GM12872 (cell line): ENCODE results near the gene SLC22A13.

ENCODE experiments used
- TF ChIP-seq, protein P1 (sequence below): IDR thresholded peaks from 3 replicates; pipeline ENCODE4 v1.5.1; 2011; ENCODE audit warnings: low read depth, mild to moderate bottlenecking, low read length, moderate library complexity; ENCODE audit not compliant: insufficient read depth

The SLC22A13 gene, protein sequence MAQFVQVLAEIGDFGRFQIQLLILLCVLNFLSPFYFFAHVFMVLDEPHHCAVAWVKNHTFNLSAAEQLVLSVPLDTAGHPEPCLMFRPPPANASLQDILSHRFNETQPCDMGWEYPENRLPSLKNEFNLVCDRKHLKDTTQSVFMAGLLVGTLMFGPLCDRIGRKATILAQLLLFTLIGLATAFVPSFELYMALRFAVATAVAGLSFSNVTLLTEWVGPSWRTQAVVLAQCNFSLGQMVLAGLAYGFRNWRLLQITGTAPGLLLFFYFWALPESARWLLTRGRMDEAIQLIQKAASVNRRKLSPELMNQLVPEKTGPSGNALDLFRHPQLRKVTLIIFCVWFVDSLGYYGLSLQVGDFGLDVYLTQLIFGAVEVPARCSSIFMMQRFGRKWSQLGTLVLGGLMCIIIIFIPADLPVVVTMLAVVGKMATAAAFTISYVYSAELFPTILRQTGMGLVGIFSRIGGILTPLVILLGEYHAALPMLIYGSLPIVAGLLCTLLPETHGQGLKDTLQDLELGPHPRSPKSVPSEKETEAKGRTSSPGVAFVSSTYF

DNA sequence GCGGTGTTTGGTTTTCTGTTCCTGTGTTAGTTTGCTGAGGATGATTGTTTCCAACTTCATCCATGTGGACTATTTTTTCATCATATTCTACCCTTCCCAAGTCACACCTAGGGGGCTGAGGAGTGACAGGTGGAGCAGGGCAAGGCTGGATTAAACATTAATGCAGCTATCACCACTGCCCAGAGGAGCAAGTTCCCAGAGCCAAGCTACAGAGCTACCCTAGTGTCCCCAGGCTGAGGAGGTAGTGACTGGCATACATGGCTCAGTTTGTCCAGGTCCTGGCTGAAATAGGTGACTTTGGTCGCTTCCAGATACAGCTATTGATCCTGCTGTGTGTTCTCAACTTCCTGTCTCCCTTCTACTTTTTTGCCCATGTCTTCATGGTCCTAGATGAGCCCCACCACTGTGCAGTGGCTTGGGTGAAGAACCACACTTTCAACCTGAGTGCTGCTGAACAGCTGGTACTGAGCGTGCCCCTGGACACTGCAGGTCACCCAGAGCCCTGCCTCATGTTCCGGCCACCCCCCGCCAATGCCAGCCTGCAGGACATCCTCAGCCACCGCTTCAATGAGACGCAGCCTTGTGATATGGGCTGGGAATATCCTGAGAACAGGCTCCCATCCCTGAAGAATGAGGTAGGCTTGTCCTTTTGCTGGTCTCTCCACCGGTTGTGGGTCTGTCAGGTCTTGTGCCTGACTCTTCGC lies at the start of gene SLC22A13:
Gene SLC22A13 (plus strand): TSS at position 209 of the 704 bp plus-strand sequence. CDS start 49 bp downstream, at position 258.
- TF ChIP-seq, protein P1, sequence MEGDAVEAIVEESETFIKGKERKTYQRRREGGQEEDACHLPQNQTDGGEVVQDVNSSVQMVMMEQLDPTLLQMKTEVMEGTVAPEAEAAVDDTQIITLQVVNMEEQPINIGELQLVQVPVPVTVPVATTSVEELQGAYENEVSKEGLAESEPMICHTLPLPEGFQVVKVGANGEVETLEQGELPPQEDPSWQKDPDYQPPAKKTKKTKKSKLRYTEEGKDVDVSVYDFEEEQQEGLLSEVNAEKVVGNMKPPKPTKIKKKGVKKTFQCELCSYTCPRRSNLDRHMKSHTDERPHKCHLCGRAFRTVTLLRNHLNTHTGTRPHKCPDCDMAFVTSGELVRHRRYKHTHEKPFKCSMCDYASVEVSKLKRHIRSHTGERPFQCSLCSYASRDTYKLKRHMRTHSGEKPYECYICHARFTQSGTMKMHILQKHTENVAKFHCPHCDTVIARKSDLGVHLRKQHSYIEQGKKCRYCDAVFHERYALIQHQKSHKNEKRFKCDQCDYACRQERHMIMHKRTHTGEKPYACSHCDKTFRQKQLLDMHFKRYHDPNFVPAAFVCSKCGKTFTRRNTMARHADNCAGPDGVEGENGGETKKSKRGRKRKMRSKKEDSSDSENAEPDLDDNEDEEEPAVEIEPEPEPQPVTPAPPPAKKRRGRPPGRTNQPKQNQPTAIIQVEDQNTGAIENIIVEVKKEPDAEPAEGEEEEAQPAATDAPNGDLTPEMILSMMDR = no peak

DNA sequence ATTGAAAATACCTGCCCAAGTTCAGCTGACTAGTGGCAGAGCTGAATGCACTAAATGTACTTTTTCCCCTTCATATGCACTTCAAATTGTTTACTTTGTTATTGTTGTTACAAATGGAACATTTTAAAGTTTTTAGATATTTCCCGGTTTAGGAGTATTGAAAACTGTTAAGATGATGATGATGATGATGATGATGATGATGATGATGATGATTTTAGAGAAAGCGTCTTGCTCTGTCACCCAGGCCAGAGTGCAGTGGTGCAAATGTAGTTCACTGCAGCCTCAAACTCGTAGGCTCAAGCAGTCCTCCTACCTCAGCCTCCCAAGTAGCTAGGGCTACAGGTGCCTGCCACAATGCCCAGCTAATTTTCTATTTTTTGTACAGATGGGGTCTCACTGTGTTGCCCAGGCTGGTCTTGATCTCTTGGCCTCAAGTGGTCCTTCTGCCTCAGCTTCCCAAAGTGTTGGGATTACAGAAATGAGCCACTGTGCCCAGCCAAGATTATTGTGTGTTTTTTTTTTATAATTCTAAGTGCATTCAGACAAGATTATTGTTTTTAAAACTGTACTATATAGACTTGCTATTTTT lies 45.9 kb upstream of the SLC22A13 start:
- TF ChIP-seq, protein P1 = no peak

DNA sequence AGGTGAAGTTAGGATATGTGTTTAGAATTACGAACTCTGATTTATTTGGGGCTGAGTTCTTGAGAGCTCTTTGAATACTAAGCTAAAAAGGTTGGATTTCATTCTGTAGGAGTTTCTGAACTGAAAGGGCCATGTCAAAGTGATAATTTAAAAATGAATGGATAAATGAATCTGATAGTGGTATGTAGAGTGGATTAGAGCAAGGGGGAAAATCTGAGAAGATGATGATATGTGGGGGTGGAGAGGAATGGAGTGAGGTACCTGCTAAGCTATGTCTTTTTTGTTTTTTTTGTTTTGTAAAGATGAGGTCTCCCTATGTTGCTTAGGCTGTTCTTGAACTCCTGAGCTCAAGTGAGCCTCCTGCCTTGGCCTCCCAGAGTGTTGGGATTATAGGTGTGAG lies 44.6 kb upstream of the SLC22A13 start:
- TF ChIP-seq, protein P1 = no peak

DNA sequence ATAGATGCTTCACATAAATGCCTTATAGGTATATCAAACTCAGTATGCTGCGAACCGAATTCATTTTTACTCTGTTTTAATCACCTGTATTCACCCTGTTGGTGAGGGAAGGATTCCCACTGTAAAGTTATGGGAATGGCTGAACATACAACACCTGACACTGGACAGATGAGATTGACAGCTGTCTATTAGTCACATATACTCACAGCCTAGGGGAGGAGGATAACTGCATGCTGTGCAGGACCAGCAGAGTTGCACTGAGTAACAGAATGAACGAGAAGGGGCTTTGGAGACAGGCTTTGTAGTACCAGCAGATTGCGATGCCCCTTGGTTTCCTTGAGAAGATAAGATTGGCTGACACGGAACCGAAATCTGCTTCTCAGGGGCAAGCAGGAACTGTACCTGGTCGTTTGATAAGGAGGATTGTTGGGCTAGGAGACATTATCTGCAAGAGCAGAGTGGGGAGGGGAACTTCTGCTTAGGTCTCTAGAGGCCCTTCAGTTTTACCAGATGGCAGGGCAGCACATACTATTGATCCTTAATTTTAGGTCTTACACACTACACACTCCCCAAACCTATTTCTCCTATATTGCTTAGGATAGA lies 43.5 kb upstream of the SLC22A13 start:
- TF ChIP-seq, protein P1 = no peak

DNA sequence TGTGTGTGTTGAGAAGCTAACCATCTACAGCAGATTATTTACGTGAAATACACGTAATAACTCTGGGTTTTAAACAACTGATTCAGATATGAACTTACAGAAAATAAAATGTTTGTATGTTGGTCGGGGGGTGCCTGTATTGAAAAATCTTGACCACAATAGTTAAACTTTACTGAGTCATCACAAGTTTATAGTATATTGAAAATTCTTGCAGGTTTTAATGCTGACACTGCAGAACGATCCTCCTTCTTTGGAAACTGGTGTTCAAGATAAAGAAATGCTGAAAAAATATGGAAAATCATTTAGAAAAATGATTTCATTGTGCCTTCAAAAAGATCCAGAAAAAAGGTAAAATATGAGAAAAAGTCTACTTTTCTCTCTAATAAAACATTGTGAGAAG lies 41.3 kb upstream of the SLC22A13 start:
- TF ChIP-seq, protein P1 = no peak

DNA sequence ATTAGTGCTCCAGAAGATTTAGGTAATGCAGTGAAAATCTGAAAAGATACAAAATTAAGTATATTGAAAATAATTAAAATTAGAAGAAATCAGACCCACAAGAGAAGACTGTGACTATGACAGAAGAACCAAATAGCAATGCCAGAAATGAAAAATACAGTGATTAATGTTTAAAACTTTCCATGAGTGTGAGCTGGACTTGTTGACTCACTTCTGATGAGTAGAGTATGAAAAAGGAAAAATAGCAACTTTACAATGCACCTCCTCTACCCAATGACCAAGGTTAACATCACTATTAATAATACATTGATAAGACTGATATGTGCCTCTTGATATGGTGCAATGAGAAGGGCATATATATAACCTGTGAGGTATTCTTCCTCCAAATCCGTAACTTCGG lies 39.3 kb upstream of the SLC22A13 start:
- TF ChIP-seq, protein P1 = no peak

DNA sequence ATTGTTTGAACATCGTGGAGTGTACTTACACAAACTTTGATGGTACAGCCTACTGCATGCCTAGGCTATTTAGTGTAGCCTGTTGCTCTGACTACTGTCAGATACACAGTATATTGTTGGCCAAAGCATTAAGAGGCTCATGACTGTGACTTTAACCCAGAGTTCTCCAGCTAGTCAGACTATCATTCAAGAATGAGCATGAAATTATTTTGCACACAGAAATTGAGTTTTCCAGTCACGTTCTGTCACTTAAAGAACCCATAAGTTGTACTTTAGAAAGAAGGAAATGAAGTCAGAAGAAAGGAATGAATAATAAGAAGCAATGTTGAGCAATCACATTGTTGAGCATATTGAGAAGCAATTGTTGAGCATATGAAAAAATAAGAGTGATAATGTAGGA lies 37.6 kb upstream of the SLC22A13 start:
- TF ChIP-seq, protein P1 = no peak
